ENCODE results near the gene PIGA.

DNA sequence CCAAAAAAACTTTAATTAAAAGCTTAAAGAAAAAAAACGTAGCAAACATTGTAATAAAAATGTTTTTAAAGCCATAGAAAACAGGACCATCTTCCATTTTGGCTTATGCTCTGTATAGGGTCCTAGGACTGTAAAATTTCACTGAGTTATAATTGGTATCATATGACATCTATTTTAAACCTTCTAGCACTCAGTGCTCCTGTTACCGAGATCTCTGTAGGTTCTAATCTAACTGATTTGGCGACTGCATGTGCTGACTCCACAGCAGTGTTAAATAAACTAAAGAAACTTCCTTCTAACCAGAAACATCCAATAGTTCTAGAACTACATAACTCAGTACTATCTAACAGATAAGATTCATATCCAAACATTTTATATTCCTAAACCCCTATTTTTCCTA, 19.8 kb downstream of the PIGA start, which contains the start of gene ASB11:
- TF ChIP-seq MAZ (IDR thresholded peaks at IDR 0.05; ENCODE audit: borderline replicate concordance, low read depth, low read length) (no peak), HOXB5 (CRISPR knock-in tag; IDR thresholded peaks at IDR 0.05) (no peak), POLR2A (IDR thresholded peaks at IDR 0.05; ENCODE audit: low read length) (no peak), SREBF2 (IDR thresholded peaks at IDR 0.05) (no peak), HDAC2 (IDR thresholded peaks at IDR 0.05) (no peak), EP300 (IDR thresholded peaks at IDR 0.05) (no peak), MYC (IDR thresholded peaks at IDR 0.05; ENCODE audit: borderline replicate concordance, low read length) (no peak), RNF2 (IDR thresholded peaks at IDR 0.05; ENCODE audit: borderline replicate concordance, low read depth) (no peak)
- TF ChIP-seq, protein P1, sequence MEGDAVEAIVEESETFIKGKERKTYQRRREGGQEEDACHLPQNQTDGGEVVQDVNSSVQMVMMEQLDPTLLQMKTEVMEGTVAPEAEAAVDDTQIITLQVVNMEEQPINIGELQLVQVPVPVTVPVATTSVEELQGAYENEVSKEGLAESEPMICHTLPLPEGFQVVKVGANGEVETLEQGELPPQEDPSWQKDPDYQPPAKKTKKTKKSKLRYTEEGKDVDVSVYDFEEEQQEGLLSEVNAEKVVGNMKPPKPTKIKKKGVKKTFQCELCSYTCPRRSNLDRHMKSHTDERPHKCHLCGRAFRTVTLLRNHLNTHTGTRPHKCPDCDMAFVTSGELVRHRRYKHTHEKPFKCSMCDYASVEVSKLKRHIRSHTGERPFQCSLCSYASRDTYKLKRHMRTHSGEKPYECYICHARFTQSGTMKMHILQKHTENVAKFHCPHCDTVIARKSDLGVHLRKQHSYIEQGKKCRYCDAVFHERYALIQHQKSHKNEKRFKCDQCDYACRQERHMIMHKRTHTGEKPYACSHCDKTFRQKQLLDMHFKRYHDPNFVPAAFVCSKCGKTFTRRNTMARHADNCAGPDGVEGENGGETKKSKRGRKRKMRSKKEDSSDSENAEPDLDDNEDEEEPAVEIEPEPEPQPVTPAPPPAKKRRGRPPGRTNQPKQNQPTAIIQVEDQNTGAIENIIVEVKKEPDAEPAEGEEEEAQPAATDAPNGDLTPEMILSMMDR (IDR thresholded peaks at IDR 0.05) = no peak
- TF ChIP-seq, protein P2, sequence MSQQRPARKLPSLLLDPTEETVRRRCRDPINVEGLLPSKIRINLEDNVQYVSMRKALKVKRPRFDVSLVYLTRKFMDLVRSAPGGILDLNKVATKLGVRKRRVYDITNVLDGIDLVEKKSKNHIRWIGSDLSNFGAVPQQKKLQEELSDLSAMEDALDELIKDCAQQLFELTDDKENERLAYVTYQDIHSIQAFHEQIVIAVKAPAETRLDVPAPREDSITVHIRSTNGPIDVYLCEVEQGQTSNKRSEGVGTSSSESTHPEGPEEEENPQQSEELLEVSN (IDR thresholded peaks at IDR 0.05; ENCODE audit: borderline replicate concordance, low read depth) = no peak
- TF ChIP-seq, protein P3, sequence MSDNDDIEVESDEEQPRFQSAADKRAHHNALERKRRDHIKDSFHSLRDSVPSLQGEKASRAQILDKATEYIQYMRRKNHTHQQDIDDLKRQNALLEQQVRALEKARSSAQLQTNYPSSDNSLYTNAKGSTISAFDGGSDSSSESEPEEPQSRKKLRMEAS (IDR thresholded peaks at IDR 0.05) = no peak
